ENCODE measurements around the gene STX3. TPM values are rescaled to one million over a fixed set of nuclear protein-coding genes. Genes with fewer than 3 reads are reported as not detected.

STX3 gene
- total and polyA plus RNA-seq, 2 of the 8 experiments (the other 6 are each of a cell fraction or from before 2014, with no cell fraction given) = 50.5 to 56.1 TPM

GRCh38 chr11:59746111-59746510 is 9.1 kb upstream of the STX3 start (continued):
- TF ChIP-seq RAD21 (IDR thresholded peaks at IDR 0.05 in 1 of 2, conservative IDR thresholded peaks at IDR 0.05 in 1 of 2; ENCODE audit: low read depth in 2 of 2, low read length in 2 of 2) (no peak), CTCF (IDR thresholded peaks at IDR 0.05; ENCODE audit: control extremely low read depth in 1 of 3, insufficient read depth in 1 of 3, low read depth in 1 of 3, low read length in 3 of 3) (no peak), RNF2 (IDR thresholded peaks at IDR 0.05; ENCODE audit: borderline replicate concordance, low read depth, low read length, missing control alignments, poor library complexity, severe bottlenecking) (no peak), MAX (IDR thresholded peaks at IDR 0.05) (no peak)

All from H1 (cell line).